ENCODE results near the gene RNF112. TPM values are rescaled to one million over a fixed set of nuclear protein-coding genes. Genes with fewer than 3 reads are reported as not detected.

RNF112 gene
- total RNA-seq, 3 donors from 2014 or later (not counting 1 experiment from before 2014, with no cell fraction given) = 1.0 to 5.1 (median 5.0) TPM

GRCh38 chr17:19369846-19370492, 41.1 kb upstream of the RNF112 start:
- intact Hi-C loops (cut with micrococcal nuclease) = loop anchor here (5.0 to 10.0 kb wide), 2 partner anchors 137 to 275 kb away; partner anchors contain the start of gene ALDH3A2
- H3K27me3 ChIP-seq (ENCODE audit: control insufficient read depth, insufficient read depth, low read length) = no peaks in the 10 kb centered on the region
- H3K4me3 ChIP-seq (ENCODE audit: low read length) = no peak overlapping the region
- DNase-seq (peak; percentile 35 to 69), ATAC-seq (peak; percentile 81 to 85 (median 82))
- H3K4me1 ChIP-seq (ENCODE audit: control insufficient read depth, insufficient read depth, low read length) = peaks cover 58% of the 10 kb centered on the region
- no peaks in the 10 kb centered on the region for H3K9me3 ChIP-seq (ENCODE audit: control insufficient read depth, insufficient read depth, low read length)
- peak overlapping the region; percentile 91 for H3K4me3 Mint-ChIP-seq
- peak overlapping the region; percentile 91 to 95 for H3K27ac Mint-ChIP-seq
- no peaks in the 10 kb centered on the region for H3K27me3 Mint-ChIP-seq (ENCODE audit: low read depth in 2 of 2)
- 29% methylated on average over 12 of the region's 12 CpGs for WGBS (ENCODE audit: insufficient coverage)
- no peaks in the 10 kb centered on the region for H3K36me3 Mint-ChIP-seq
- peaks cover 57 to 72% of the 10 kb centered on the region in 2 donors for H3K4me1 Mint-ChIP-seq
- peak overlapping the region; percentile 80 for H3K27ac ChIP-seq (ENCODE audit: low read length)
- TF ChIP-seq, protein P1, sequence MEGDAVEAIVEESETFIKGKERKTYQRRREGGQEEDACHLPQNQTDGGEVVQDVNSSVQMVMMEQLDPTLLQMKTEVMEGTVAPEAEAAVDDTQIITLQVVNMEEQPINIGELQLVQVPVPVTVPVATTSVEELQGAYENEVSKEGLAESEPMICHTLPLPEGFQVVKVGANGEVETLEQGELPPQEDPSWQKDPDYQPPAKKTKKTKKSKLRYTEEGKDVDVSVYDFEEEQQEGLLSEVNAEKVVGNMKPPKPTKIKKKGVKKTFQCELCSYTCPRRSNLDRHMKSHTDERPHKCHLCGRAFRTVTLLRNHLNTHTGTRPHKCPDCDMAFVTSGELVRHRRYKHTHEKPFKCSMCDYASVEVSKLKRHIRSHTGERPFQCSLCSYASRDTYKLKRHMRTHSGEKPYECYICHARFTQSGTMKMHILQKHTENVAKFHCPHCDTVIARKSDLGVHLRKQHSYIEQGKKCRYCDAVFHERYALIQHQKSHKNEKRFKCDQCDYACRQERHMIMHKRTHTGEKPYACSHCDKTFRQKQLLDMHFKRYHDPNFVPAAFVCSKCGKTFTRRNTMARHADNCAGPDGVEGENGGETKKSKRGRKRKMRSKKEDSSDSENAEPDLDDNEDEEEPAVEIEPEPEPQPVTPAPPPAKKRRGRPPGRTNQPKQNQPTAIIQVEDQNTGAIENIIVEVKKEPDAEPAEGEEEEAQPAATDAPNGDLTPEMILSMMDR (IDR thresholded peaks at IDR 0.05) = no peak
- H3K36me3 ChIP-seq (ENCODE audit: control insufficient read depth, insufficient read depth, low read length) = no peaks in the 10 kb centered on the region
- no peaks in the 10 kb centered on the region for H3K9me3 Mint-ChIP-seq

- WGBS (ENCODE audit: insufficient coverage) = 5% methylated on average over 7 of the region's 7 CpGs
- Histone ChIP-seq H3K27ac (ENCODE audit: low read length) (peak overlapping the region; percentile 80), H3K27me3 (ENCODE audit: control insufficient read depth, insufficient read depth, low read length) (no peaks in the 10 kb centered on the region), H3K36me3 (ENCODE audit: control insufficient read depth, insufficient read depth, low read length) (no peaks in the 10 kb centered on the region), H3K4me1 (ENCODE audit: control insufficient read depth, insufficient read depth, low read length) (peaks cover 58% of the 10 kb centered on the region), H3K9me3 (ENCODE audit: control insufficient read depth, insufficient read depth, low read length) (no peaks in the 10 kb centered on the region), H3K4me3 (ENCODE audit: low read length) (no peak overlapping the region)
- DNase-seq (peak in 1 of 2 donors; percentile 33), ATAC-seq (peak; percentile 24 to 54 (median 52))
- Mint-ChIP-seq H3K36me3 (no peaks in the 10 kb centered on the region), H3K4me1 (peaks cover 57 to 72% of the 10 kb centered on the region in 2 donors), H3K27ac (peak overlapping the region; percentile 91 to 95), H3K9me3 (no peaks in the 10 kb centered on the region), H3K4me3 (peak overlapping the region; percentile 91), H3K27me3 (ENCODE audit: low read depth in 2 of 2) (no peaks in the 10 kb centered on the region)
- intact Hi-C loops (cut with micrococcal nuclease) = loop anchor here (5.0 kb wide), 1 partner anchor 137 kb away; no protein-coding TSS in a partner anchor
- TF ChIP-seq, protein P1 (IDR thresholded peaks at IDR 0.05) = no peak
These were observed 40.5 kb upstream of the RNF112 start for GRCh38 chr17:19370493-19370960.

GRCh38 chr17:19371259-19372010, 39.6 kb upstream of the RNF112 start:
- Mint-ChIP-seq H3K9me3 (no peaks in the 10 kb centered on the region), H3K27me3 (ENCODE audit: low read depth in 2 of 2) (no peaks in the 10 kb centered on the region), H3K27ac (peak overlapping the region; percentile 91 to 95), H3K36me3 (no peaks in the 10 kb centered on the region), H3K4me3 (peak overlapping the region; percentile 91), H3K4me1 (peaks cover 63 to 77% of the 10 kb centered on the region in 2 donors)
- intact Hi-C loops (cut with micrococcal nuclease) = loop anchor here (5.0 kb wide), 1 partner anchor 136 kb away; no protein-coding TSS in a partner anchor
- TF ChIP-seq, protein P1 (IDR thresholded peaks at IDR 0.05) = no peak
- Histone ChIP-seq H3K36me3 (ENCODE audit: control insufficient read depth, insufficient read depth, low read length) (no peaks in the 10 kb centered on the region), H3K27me3 (ENCODE audit: control insufficient read depth, insufficient read depth, low read length) (no peaks in the 10 kb centered on the region), H3K27ac (ENCODE audit: low read length) (peak overlapping the region; percentile 80), H3K4me3 (ENCODE audit: low read length) (no peak overlapping the region), H3K9me3 (ENCODE audit: control insufficient read depth, insufficient read depth, low read length) (no peaks in the 10 kb centered on the region), H3K4me1 (ENCODE audit: control insufficient read depth, insufficient read depth, low read length) (peaks cover 62% of the 10 kb centered on the region)
- DNase-seq (no peak), ATAC-seq (peak in 1 of 3 donors; percentile 30)
- WGBS (ENCODE audit: insufficient coverage) = 51% methylated on average over 6 of the region's 7 CpGs

Measured in natural killer cell (primary cell).